H1 (cell line): Measurements from ENCODE around the gene C11orf98.

Source experiments
- EP300 ChIP-seq, 2 experiments: IDR thresholded peaks; 1 replicate in 1 of 2; 2 replicates in 1 of 2; pipeline ENCODE4 v1.6.1; 2011 to 2012; ENCODE audit warnings: low read depth in 2 of 2, low read length in 2 of 2, mild to moderate bottlenecking in 2 of 2, borderline replicate concordance in 1 of 2, inconsistent platforms in 1 of 2, moderate library complexity in 1 of 2
- MAFK ChIP-seq: IDR thresholded peaks from 2 replicates; pipeline ENCODE4 v1.6.1; 2012; ENCODE audit warnings: low read depth, mild to moderate bottlenecking, improper control_type of control experiment, low read length
- POLR2AphosphoS5 ChIP-seq: IDR thresholded peaks from 2 replicates; pipeline ENCODE4 v1.6.1; 2011; ENCODE audit warnings: low read depth, low read length
- RBBP5 ChIP-seq: IDR thresholded peaks from 2 replicates; pipeline ENCODE4 v1.7.1; 2012; ENCODE audit warnings: low read depth, mild to moderate bottlenecking, inconsistent platforms, low read length, moderate library complexity, borderline replicate concordance
- TF ChIP-seq, protein P1 (sequence below), 3 experiments: IDR thresholded peaks; 1 replicate in 2 of 3; 2 replicates in 1 of 3; pipeline versions ENCODE4 v1.5.1 to v1.6.1; 2011; ENCODE audit warnings: low read length in 3 of 3, mild to moderate bottlenecking in 3 of 3, inconsistent platforms in 2 of 3, low read depth in 1 of 3, moderate library complexity in 1 of 3; ENCODE audit not compliant: insufficient read depth in 1 of 3; ENCODE audit errors: control extremely low read depth in 1 of 3

DNA sequence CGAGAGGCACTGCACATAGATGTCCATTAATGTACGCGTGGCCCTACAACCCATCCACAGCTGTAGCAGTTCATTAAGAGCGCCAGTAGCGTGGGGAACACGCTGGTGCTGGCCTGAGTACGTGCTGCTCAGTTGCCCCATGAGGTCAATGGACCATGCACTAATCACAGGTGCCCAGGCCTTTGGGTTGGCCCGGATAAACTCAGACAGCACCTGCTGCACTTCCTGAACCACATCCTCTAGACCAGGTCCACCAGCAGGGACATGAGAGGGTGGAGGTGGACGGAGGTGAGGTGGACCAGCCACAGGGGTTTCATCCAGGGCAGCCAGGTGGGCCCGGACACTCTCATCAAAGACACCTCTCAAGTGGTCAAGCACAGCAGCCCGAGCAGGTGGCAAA lies 15.5 kb downstream of the C11orf98 start:
- TF ChIP-seq, protein P1, sequence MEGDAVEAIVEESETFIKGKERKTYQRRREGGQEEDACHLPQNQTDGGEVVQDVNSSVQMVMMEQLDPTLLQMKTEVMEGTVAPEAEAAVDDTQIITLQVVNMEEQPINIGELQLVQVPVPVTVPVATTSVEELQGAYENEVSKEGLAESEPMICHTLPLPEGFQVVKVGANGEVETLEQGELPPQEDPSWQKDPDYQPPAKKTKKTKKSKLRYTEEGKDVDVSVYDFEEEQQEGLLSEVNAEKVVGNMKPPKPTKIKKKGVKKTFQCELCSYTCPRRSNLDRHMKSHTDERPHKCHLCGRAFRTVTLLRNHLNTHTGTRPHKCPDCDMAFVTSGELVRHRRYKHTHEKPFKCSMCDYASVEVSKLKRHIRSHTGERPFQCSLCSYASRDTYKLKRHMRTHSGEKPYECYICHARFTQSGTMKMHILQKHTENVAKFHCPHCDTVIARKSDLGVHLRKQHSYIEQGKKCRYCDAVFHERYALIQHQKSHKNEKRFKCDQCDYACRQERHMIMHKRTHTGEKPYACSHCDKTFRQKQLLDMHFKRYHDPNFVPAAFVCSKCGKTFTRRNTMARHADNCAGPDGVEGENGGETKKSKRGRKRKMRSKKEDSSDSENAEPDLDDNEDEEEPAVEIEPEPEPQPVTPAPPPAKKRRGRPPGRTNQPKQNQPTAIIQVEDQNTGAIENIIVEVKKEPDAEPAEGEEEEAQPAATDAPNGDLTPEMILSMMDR (IDR thresholded peaks at IDR 0.05; ENCODE audit: control extremely low read depth in 1 of 3, insufficient read depth in 1 of 3, low read depth in 1 of 3, low read length in 3 of 3): no peak
- TF ChIP-seq RBBP5: no peak
- TF ChIP-seq MAFK: no peak
- no peak for TF ChIP-seq POLR2AphosphoS5
- no peak for TF ChIP-seq EP300 (IDR thresholded peaks at IDR 0.05; ENCODE audit: borderline replicate concordance in 1 of 2, low read depth in 2 of 2, low read length in 2 of 2)
